Spleen (tissue), 11 donors: ENCODE measurements around the gene PPIG. TPM values are rescaled to one million over a fixed set of nuclear protein-coding genes. Genes with fewer than 3 reads are reported as not detected.
"Not testable (repeated sequence)": the region's sequence is repeated elsewhere in the genome, so short reads cannot be mapped to it uniquely, and the experiment has no call there.

Experiments
- DNase-seq: peaks from one replicate; pipeline ENCODE4 v3.0.0-alpha.2; 2020
- H3K27ac ChIP-seq, 8 donors: fragments of 200-600 bp; sonication (generic) in 7 of 8; 1 replicate in 4 of 8; 2 replicates in 4 of 8; pipeline versions ENCODE4 v1.5.0 to v1.8.0; 2016 to 2021; ENCODE audit warnings: inconsistent platforms in 4 of 8, mild to moderate bottlenecking in 4 of 8, moderate library complexity in 1 of 8
- H3K27me3 ChIP-seq, 7 donors: fragments of 200-600 bp; sonication (generic) in 6 of 7; replicated peaks in 1 of 7; 1 replicate in 4 of 7; 2 replicates in 3 of 7; pipeline versions ENCODE4 v1.5.0 to v1.8.0; 2016 to 2021; ENCODE audit warnings: inconsistent platforms in 3 of 7, mild to moderate bottlenecking in 1 of 7
- H3K36me3 ChIP-seq, 6 donors: fragments of 200-600 bp; sonication (generic) in 5 of 6; 1 replicate in 4 of 6; 2 replicates in 2 of 6; pipeline versions ENCODE4 v1.5.0 to v1.8.0; 2016 to 2021; ENCODE audit warnings: inconsistent platforms in 2 of 6
- H3K4me1 ChIP-seq, 6 donors: fragments of 200-600 bp; sonication (generic) in 5 of 6; 1 replicate in 3 of 6; 2 replicates in 3 of 6; pipeline versions ENCODE4 v1.5.0 to v1.8.0; 2016 to 2021; ENCODE audit warnings: inconsistent platforms in 3 of 6
- H3K4me3 ChIP-seq, 8 donors: fragments of 200-600 bp; sonication (generic) in 7 of 8; 1 replicate in 4 of 8; 2 replicates in 4 of 8; pipeline versions ENCODE4 v1.5.0 to v1.8.0; 2016 to 2021; ENCODE audit warnings: inconsistent platforms in 4 of 8, mild to moderate bottlenecking in 4 of 8, moderate library complexity in 2 of 8
- H3K9me3 ChIP-seq, 8 donors: fragments of 200-600 bp; sonication (generic) in 7 of 8; 1 replicate in 4 of 8; 2 replicates in 4 of 8; pipeline versions ENCODE4 v1.5.0 to v1.8.0; 2016 to 2021; ENCODE audit warnings: inconsistent platforms in 4 of 8
- CTCF ChIP-seq, 11 experiments: fragments of 200-600 bp in 7 of 11; fragments of 450-650 bp in 4 of 11; sonication (generic) in 4 of 11; IDR thresholded peaks in 8 of 11; conservative IDR thresholded peaks in 3 of 11; 1 replicate in 7 of 11; 2 replicates in 4 of 11; pipeline versions ENCODE4 v1.4.0 to v1.8.0; 2016 to 2021; ENCODE audit warnings: antibody characterized with exemption in 11 of 11, inconsistent platforms in 4 of 11, mild to moderate bottlenecking in 1 of 11
- POLR2A ChIP-seq, 3 donors: fragments of 450-650 bp; IDR thresholded peaks; one replicate each; pipeline ENCODE4 v1.5.1; 2017; ENCODE audit warnings: antibody characterized with exemption in 3 of 3, mild to moderate bottlenecking in 1 of 3
- POLR2AphosphoS5 ChIP-seq, 3 donors: sonication (generic); formaldehyde crosslinking; IDR thresholded peaks; one replicate each; pipeline ENCODE4 v1.5.1; 2017; ENCODE audit warnings: antibody characterized with exemption in 3 of 3
- WGBS, 5 donors: extraction: QIAGEN DNeasy Blood & Tissue Kit in 3 of 5; methylation state at CpG; one replicate each; pipeline versions ENCODE4 v1.1.5 to v1.1.7; 2013 to 2018; 5-methylcytosine and 5-hydroxymethylcytosine counted together
- intact Hi-C: fragments of 100-400 bp; cut with DNase I; formaldehyde crosslinking; loops from one replicate; pipeline ENCODE4 v1.15.0; 2023; ENCODE audit warnings: low total_unique reads
- polyA plus RNA-seq, 3 donors: library from polyadenylated mRNA; stranded (reverse); fragments of 200-250 nt; gene quantifications; one replicate each; pipeline ENCODE4 v1.2.1, GENCODE V29; 2013
- total RNA-seq, 7 donors: library from RNA; depleted of rRNA in 3 of 7; stranded (reverse); fragments of >200 nt in 3 of 7; fragmentation: NEBNext Ultra II Directional in 4 of 7; extraction: Animal tissue kit (Norgen Biotek cat#: 25700) in 4 of 7; gene quantifications; one replicate each; pipeline versions ENCODE4 v1.1.0 to v1.2.1, GENCODE V29; 2016 to 2021
- donor health status: healthy with polysubstance abuse.
- donor health status: DM: no; HTN: no; CAD: no; lungs with moderate emphysema.
- donor health status: DM: no; HTN: no; CAD: no.
- donor health status: Bipolar disorder and iron deficiency.
- donor health status: healthy.
- donor health status: DM: no; HTN: no; CAD: no.
- donor health status: DM: yes; HTN: yes; CAD: no.

Gene PPIG
- total and polyA plus RNA-seq, 10 donors = 32.5 to 72.7 (median 53.8) TPM

DNA sequence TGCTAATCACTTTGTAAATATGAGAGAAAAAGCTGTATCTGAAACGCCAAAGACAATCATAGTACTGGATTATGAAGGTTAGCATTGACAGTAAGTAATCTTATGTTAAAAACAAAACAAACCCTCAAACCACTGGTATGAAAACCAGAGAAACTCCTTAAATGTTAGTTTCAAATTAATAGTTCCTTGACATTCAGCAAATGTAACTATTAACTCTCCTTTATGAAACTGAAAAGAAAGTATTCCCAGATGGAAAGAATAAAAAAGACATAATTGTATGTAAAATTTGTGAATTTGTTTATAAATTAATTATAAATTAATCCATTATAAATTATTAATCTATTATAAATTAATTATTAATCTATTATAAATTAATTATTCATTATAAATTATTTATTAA is 22.8 kb upstream of the PPIG start:
- 95 to 100% (median 96%) methylated on average over 1 of the region's 1 CpG for WGBS, 5 donors
- Histone ChIP-seq H3K4me1 (no peaks in the 10 kb centered on the region), H3K4me3 (no peak overlapping the region), H3K36me3 (peaks cover 0 to 54% (median 15%) of the 10 kb centered on the region in 6 donors), H3K9me3 (no peaks in the 10 kb centered on the region), H3K27me3 (no peaks in the 10 kb centered on the region), H3K27ac (no peak overlapping the region)
- DNase-seq = no peak
- TF ChIP-seq POLR2A (IDR thresholded peaks at IDR 0.05) (no peak), POLR2AphosphoS5 (IDR thresholded peaks at IDR 0.05) (no peak), CTCF (IDR thresholded peaks at IDR 0.05 in 8 of 11, conservative IDR thresholded peaks at IDR 0.05 in 3 of 11) (no peak)
- intact Hi-C loops = no loop called here

DNA sequence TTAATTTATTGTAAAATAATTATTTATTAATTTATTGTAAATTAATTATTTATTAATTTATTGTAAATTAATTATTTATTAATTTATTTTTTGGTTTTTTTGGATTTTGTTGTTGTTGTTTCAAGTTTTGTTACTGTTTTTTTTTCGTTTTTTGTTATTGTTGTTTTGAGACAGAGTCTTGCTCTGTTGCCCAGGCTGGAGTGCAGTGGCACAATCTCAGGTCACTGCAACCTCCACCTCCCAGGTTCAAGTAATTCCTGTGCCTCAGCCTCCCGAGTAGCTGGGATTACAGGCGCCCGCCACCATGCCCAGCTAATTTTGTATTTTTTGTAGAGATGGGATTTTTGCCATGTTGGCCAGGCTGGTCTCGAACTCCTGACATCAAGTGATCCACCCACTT is 22.1 kb upstream of the PPIG start:
- H3K9me3 ChIP-seq, H3K27me3 ChIP-seq, H3K4me3 ChIP-seq, H3K27ac ChIP-seq, H3K4me1 ChIP-seq, DNase-seq, intact Hi-C loops: not testable (repeated sequence)
- 84 to 98% (median 95%) methylated on average over 5 of the region's 5 CpGs for WGBS, 5 donors
- H3K36me3 ChIP-seq = peaks cover 0 to 53% (median 14%) of the 10 kb centered on the region in 6 donors

- no peak for DNase-seq
- no peaks in the 10 kb centered on the region for H3K4me1 ChIP-seq
- no peak overlapping the region for H3K4me3 ChIP-seq
- 94 to 98% (median 97%) methylated on average over 2 of the region's 2 CpGs for WGBS, 5 donors
- H3K36me3 ChIP-seq = peaks cover 0 to 53% (median 14%) of the 10 kb centered on the region in 6 donors
- intact Hi-C loops = no loop called here
- H3K9me3 ChIP-seq = no peaks in the 10 kb centered on the region
- no peaks in the 10 kb centered on the region for H3K27me3 ChIP-seq
- no peak overlapping the region for H3K27ac ChIP-seq
- TF ChIP-seq POLR2A (IDR thresholded peaks at IDR 0.05) (no peak), CTCF (IDR thresholded peaks at IDR 0.05 in 8 of 11, conservative IDR thresholded peaks at IDR 0.05 in 3 of 11) (no peak), POLR2AphosphoS5 (IDR thresholded peaks at IDR 0.05) (no peak)
These were observed 21.6 kb upstream of the PPIG start for GRCh38 chr2:169562519-169562918.

- TF ChIP-seq POLR2AphosphoS5 (IDR thresholded peaks at IDR 0.05) (no peak), CTCF (IDR thresholded peaks at IDR 0.05 in 8 of 11, conservative IDR thresholded peaks at IDR 0.05 in 3 of 11) (no peak), POLR2A (IDR thresholded peaks at IDR 0.05) (no peak)
- Histone ChIP-seq H3K36me3 (peaks cover 0 to 45% (median 3%) of the 10 kb centered on the region in 6 donors), H3K9me3 (no peaks in the 10 kb centered on the region), H3K27me3 (no peaks in the 10 kb centered on the region), H3K27ac (no peak overlapping the region), H3K4me1 (peaks cover 0 to 6% (median 0%) of the 10 kb centered on the region in 6 donors), H3K4me3 (no peak overlapping the region)
- WGBS, 5 donors = 57 to 97% (median 94%) methylated on average over 1 of the region's 1 CpG
- DNase-seq = no peak
- intact Hi-C loops = no loop called here
These were observed 18.5 kb upstream of the PPIG start for GRCh38 chr2:169565686-169566085.

GRCh38 chr2:169569948-169570347 is 14.2 kb upstream of the PPIG start:
- no peak overlapping the region for H3K4me3 ChIP-seq
- no peaks in the 10 kb centered on the region for H3K9me3 ChIP-seq
- TF ChIP-seq POLR2A (IDR thresholded peaks at IDR 0.05) = no peak
- TF ChIP-seq POLR2AphosphoS5 (IDR thresholded peaks at IDR 0.05) = no peak
- no peak for TF ChIP-seq CTCF (IDR thresholded peaks at IDR 0.05 in 8 of 11, conservative IDR thresholded peaks at IDR 0.05 in 3 of 11)
- H3K27ac ChIP-seq = no peak overlapping the region
- 74 to 95% (median 82%) methylated on average over 2 of the region's 2 CpGs for WGBS, 5 donors
- H3K36me3 ChIP-seq = peaks cover 0 to 41% (median 3%) of the 10 kb centered on the region in 6 donors
- H3K27me3 ChIP-seq = no peaks in the 10 kb centered on the region
- H3K4me1 ChIP-seq = peaks cover 0 to 38% (median 18%) of the 10 kb centered on the region in 6 donors
- no peak for DNase-seq
- intact Hi-C loops = no loop called here

- H3K4me3 ChIP-seq, H3K27ac ChIP-seq, H3K9me3 ChIP-seq, intact Hi-C loops, H3K27me3 ChIP-seq, DNase-seq: not testable (repeated sequence)
- peaks cover 0 to 34% (median 3%) of the 10 kb centered on the region in 6 donors for H3K36me3 ChIP-seq
- H3K4me1 ChIP-seq = peaks cover 0 to 38% (median 18%) of the 10 kb centered on the region in 6 donors
- 92 to 98% (median 94%) methylated on average over 4 of the region's 4 CpGs for WGBS, 5 donors
These were observed 13.4 kb upstream of the PPIG start for GRCh38 chr2:169570752-169571151.
